ENCODE measurements around the gene STMN3.
A peak's percentile ranks its signal among the peaks of the same experiment; 100 is the strongest.
"Not testable (repeated sequence)": the region's sequence is repeated elsewhere in the genome, so short reads cannot be mapped to it uniquely, and the experiment has no call there.

STMN3 gene

GRCh38 chr20:63675681-63676368 lies 22.6 kb upstream of the STMN3 start:
- no peak for DNase-seq

DNA sequence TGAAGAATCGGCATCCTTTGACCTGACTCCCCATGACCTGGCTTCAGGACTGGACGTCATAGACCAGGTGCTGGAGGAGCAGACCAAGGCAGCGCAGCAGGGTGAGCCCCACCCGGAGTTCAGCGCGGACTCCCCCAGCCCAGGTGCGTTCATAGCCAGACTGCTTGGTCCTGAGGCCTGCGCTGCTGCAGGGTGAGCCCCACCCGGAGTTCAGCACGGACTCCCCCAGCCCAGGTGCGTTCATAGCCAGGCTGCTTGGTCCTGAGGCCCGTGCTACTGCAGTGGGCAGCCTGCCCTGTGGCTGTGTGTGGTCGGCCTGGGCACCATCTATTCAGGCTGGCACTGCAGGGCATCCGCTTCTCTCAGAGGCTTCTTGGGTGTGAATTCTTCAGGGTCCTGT lies 20.7 kb upstream of the STMN3 start:
- DNase-seq, result no peak

DNA sequence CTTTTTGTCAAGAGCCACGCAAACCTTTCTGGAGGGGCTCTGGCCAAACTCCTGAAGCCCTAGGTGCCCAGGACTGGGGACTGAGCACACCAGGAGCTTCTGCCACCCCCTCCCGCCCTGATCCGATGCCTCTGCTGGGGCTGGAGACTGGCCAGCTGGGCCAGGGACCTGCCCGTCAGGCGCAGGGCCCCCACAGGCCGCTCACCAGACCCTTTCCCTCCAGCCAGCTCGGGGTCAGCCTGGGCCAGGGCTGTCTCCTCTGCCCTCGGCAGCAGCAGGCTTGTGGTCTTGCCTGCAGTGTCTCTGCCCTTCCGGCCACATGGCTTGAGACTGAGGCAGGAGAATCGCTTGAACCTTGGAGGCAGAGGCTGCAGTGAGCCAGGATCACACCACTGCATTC lies 19.4 kb upstream of the STMN3 start:
- DNase-seq, result no peak

GRCh38 chr20:63671695-63672094 lies 18.5 kb upstream of the STMN3 start:
- DNase-seq, result not testable (repeated sequence)

DNA sequence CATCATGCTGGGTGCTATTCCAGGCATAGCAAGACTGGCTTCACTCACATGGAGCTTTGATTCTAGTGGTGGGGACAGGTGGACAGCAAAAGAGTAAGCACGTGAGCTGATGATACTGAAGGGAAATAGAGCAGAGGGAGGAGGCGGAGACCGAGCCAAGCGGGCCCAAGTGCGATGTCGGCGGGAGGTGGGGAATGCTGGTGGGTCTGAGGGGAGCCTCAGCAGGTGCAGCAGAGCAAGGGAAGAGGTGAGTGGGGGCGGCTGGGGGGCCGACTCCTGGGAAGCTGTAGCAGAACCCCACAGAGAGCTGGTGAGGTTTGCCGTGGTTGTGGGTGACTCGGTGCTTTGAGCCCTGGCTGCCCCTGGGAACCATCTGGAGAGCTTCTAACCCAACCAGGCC lies 15.1 kb upstream of the STMN3 start:
- no peak for DNase-seq

DNA sequence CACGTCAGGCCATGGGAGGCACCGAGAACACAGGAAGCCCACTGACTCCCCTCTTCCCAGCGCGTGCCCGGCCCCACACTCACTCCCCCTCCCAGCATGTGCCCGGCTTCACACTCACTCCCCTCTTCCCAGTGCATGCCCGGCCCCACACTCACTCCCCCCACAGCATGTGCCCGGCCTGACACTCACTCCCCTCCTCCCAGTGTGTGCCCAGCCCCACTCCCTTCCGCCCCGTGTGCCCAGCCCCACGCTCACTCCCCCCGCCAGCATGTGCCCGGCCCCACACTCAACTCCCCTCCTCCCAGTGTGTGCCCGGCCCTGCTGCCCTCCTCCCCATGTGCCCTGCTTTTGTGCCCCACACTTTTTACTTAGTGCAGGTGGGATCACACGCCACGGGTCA lies 14.6 kb upstream of the STMN3 start:
- DNase-seq, result no peak

DNA sequence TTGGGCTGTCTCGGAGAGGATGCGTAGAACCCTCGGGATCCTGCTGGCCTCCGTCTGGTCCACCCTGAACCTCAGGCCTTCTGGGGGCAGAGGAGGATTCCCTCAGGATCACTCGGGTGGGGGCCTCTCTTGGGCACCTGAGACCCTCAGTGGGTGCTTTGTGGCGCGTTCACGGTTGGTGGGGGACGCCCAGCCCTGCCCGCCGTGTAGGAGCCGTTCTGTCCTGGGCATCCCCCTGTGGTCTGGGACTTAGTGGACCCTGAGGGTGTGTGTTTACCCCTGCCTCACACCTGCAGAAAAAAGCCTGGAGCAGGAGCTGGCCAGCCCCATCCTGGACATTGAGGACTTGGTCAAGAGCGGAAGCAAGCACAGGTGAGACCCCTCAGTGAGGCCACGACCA lies 12.5 kb upstream of the STMN3 start:
- no peak for DNase-seq

DNA sequence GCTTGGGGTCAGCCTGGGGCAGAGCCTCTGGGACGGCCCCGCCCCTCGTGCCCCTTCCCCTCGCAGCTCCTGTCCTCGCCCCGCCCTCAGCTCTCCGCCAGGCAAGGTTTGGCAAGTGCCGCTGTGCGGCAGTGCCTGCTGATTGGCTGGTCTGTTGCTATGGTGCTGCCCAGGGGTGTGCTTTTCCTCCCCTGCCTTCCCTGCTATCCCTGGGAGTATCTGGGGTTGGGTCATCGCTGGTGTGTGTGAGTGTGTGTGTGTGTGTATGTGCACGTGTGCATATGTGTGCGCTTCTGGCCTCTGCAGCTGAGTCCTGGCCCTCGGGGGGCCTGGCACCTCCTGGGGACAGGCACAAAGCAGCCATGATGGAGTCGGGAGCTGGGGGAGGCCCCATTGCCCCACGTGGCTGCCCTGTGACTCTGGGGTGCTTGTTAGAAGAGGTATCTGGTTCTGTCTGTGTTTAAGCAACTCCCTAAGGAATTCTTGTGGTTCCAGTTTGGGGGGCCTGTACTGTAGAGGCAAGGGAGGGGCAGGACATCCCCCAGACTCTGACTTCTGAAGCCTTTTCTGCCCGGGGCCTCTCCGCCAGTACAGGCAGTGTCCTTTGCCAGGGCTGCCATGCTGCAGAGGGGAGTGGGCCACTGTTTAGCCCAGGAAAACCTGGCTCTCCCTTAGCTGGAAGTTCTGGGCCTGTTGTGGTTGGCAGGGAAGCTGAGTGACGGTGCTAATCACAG lies 11.8 kb upstream of the STMN3 start:
- no peak for DNase-seq

DNA sequence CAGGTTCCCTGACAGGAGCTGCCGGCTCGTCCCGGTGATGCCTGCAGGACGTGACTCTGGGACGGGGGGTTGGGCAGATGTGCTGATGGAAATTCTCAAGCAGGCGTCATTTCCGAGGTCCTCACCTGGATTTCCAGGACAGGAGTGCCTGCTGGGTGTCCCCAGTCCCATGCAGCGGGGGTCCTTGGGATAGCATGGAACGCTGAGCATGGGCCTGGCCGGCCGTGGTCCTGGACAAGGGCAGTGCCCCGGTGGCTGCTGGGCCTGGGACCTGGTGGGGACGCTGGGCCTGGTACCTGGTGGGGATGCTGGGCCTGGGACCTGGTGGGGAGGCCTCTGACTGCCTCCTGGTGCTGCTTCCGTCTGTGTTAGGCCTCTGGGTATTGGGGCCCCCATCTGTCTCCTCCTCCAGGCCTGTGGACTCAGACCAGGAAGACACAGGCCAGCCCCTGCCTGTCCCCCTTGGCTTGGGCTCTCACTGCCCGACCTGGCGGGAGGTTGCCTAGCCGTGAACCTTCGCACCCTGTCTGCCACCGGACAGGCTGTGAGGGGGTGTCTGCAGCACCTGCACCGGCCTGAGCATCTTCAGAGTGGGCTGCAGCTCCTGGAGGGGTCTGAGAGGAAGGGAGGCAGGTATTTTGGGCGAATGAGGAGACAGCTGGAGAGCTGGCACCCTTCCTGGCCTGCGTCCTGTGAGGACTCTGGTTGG lies 11.1 kb upstream of the STMN3 start:
- DNase-seq, result no peak

DNA sequence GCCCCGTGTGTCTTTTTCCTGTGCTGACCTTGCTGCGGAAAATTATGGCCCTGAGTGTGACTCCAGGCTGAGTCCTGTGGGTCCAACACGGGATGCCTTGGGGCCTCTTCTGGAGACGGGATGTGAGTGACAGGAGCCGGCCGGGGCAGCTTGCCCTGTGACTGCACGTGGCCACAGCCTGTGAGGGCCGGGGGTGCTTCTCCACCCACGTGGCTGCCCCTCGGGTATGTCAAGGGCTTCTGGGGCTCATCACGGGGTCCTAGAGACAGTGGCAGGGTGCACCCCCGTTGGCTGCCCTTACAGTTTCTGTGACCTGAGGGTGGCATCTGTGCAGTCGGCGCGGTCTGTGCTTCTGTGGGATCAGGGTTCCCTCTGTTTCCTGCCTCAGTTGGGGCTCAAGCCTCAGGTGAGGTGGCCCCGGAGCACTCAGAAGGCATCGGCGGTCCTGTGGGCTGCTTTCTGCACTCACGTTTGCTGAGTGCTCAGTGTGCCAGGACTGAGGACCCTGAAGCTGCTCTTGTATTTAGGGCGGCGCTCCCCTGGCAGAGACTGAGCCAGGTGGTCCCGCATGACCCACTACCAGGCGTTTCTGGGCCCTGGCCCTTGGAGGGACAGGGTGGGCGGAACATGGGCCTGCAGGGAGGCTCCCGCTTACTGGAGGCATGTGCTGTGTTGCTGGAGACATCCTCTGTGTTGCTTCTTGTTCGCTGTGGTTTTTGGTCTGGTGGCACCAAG lies 10.3 kb upstream of the STMN3 start:
- no peak for DNase-seq

DNA sequence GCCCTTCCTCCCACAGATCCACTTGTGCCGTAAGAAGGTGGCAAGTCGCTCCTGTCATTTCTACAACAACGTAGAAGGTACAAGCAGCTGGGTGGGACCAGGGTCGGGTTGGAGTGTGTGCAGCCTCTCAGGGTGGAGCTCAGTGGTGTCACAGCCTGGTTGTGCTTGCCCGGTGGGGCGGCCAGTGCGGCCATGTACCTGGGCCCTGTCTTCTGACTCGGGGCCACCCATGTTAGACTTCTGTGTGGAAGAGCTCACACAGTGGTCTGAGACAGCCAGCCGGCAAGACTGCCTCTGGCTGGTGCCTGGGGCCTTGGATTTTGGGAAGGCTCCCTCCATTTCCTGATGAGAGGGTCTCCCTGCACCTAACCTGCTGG lies 9.6 kb upstream of the STMN3 start:
- DNase-seq, result no peak

DNA sequence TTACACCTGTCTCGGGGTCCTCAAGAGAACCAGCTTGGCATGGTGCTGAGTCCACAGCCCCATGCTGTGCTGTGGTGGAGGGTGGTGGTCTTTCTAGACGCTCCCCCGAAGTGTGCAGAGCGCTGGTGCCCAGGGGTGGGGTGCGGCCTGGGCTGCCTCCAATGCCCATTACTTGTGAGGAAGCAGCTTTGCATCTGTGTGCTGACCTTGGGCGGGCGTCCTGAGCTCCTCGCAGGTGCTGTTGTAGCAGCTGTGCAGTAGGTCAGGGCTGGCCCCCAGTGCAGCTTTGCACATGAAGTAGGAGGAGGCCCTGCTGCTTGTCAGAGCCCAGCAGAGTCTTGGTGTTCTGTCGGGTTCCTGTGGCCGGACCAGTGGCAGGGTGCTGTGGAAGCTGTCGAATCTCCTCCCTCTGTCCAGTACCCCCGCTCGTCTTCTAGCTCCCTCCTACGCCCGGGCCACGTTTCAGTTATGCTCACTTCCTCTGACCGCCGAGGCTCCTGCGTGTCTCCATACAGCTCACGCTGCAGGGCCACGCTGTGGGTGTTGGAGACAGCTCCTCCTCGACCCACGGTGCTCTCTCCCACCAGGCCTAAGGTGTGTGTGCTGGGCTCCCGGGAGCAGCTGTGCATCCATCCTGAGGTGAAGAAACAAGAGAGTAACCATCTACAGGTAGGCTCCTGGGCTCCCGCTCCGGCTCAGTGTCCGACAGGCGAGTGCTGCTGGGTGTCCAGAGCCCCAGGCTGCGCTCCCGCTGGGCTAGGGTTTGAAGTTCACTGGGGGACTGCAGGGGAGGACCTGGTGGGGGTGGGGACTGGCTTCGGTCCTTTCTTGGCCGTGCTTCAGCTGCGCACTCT lies 9.0 kb upstream of the STMN3 start:
- no peak for DNase-seq

GRCh38 chr20:63661108-63661507 lies 7.9 kb upstream of the STMN3 start:
- no peak for DNase-seq

DNA sequence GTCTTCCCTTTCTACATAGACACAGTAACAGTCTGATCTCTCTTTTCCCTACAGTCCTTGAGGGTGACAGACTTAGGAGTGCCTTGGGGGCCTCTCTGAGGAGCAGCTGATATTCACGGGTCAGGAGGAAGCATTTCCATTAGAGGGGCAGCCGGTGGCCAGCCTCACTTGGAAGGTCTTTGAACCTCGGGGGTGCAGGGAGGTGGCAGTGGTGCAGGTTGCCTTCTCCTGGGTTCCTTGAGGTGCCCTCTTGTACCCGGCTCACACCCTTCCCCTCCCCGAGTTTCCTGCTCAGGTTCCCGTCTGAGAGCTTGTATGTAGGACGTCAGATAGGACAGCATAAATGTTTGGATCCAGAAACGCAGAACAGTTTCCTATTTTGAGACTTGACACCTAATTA lies 7.4 kb upstream of the STMN3 start:
- DNase-seq, result no peak

- DNase-seq, result not testable (repeated sequence)
These were observed 7.0 kb upstream of the STMN3 start for GRCh38 chr20:63660174-63660573.

DNA sequence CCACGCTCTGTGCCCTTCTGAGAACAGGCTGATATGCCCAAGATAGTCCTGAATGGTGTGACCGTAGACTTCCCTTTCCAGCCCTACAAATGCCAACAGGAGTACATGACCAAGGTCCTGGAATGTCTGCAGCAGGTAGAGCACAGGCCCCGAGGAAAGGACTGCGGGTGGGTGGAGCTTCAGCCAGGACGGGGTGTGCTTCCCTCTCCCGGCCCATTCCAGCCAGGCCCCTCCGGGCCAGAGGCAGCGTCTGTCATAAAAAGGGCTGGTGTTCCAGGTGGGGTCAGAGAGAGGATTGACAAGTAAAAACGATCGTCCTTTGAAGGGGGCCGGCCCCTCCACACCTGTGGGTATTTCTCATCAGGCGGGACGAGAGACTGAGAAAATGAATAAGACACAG lies 6.1 kb upstream of the STMN3 start:
- no peak for DNase-seq

DNA sequence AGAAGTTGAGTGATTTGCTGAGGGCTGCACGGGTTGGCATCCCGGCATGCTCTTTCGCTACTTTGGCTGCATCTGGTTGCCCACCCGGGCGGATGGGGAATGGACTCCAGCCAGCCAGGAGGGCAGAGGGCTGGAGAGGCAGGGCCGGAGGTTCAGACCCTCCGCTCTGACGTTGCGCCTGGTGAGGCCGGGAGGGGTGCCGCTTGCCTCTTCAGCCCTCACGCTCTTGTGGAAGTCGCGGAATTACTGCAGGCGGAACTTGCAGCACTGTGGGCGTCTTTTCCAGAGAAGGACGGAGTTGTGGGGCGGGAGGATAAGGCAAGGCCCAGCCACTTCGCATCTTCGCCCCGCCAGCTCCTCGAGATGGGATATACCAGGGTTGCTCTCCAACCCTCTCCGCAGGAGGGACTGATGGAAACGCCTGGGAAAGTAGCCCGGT lies 5.5 kb upstream of the STMN3 start:
- DNase-seq, result no peak

DNA sequence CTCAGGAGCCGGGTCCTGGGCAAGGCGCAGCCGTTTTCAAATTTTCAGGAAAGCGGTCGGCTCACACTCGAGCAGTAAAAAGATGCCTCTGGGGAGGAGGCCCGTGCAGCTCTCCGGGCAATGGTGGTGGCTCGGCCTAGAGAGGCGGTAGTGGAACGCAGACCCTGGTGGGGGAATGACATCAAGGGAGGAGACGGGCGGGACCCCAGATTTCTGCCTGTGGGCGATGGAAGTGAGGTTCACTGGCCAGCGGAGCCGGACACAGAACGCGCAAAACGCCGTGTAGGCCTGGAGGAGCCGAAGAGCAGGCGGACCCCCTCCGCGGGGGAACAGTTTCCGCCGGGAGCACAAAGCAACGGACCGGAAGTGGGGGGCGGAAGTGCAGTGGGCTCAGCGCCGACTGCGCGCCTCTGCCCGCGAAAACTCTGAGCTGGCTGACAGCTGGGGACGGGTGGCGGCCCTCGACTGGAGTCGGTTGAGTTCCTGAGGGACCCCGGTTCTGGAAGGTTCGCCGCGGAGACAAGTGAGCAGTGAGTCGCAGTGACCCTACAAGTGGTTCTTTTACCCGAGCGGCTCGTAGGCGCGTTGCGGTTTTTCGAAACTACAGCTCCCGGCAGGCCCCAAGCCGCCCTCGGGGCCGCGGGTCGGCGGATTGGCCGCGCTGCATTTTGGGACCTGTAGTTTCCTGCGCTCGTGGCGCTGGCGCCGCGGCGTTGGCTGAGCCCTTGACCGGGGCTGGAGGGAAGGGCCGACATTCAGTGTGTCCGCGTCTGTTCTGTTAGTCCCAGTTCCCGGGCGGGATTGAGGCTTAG lies 4.9 kb upstream of the STMN3 start, which contains the start of gene RTEL1:
RTEL1 (plus strand) TSS at position 376 of the 812 bp plus-strand sequence. CDS start 1,091 bp downstream, outside the sequence.
- DNase-seq, result peak; percentile 86

DNA sequence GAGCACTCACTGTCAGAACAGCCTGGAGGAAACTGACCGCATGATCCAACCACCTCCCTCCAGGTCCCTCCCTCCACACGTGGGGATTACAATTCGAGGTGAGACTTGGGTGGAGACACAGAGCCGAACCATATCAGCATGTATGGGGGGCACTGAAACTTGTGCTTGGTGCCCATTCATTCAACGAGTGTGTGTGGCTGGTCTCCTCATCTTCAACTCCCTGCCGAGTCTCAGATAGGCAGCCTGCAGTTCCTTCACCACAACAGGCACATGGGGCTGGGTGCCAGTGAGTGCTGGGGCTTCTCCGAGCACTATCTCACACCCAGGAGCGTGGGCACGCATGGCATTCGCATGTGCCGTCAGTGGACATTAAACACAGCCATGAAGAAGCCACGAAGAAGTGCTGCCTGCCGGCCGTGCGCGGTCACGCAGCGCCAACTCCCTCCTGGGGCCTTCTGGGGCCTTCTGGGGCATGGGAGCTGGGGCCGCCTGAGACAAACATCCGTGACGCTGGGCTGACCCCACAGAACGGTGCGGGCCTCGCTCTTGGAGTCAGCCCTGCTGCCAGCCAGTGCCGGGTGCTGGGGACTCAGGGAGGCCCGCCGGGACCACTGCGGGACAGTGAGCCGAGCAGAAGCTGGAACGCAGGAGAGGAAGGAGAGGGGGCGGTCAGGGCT lies 4.2 kb upstream of the STMN3 start:
- no peak for DNase-seq

DNA sequence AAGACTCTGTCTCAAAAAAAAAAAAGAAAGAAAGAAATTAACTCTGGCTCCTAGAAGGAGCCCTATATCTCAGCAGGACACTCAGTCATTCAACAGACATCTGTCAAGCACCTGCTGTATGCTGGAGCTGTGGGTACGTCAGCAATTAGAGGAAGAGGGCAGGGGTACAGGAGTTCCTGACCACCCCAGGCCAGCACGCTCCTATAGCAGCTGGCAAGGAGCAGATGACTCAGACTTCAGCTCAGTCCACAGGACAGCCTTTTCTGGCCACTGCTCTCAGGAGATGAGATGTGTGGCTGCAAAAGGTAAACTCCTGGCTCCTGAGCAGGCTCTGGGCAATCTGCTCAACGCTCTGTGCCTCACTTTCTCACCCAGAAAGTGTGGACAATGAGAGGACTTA lies 3.2 kb upstream of the STMN3 start:
- DNase-seq, result no peak

DNA sequence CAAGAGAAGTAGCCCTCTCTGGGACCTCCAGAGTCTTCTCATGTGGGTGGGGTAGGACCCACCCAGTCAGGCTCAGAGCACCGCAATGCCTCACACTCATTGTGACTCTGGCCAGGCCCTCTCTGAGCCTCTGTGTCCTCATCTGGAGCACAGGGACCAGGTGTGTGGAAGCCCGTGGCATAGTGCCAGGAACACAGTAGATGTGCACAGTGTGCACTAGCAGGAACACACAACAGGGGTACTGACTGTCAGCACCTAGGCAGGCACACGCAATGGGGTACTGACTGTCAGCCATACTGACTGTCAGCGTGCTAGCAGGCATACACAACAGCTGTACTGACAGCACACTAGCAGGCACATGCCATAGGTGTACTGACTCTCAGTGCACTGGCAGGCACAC lies 2.0 kb upstream of the STMN3 start:
- DNase-seq, result no peak
